Kidney epithelial cell (primary cell): ENCODE results near the gene CHCHD10. TPM values are rescaled to one million over a fixed set of nuclear protein-coding genes. Genes with fewer than 3 reads are reported as not detected.

Experiments used
- DNase-seq: peaks from one replicate; pipeline ENCODE4 v3.0.0-alpha.2; 2010; ENCODE audit warnings: low read depth
- H3K27me3 ChIP-seq: 2 replicates; pipeline ENCODE4 v1.6.0; 2011; ENCODE audit warnings: low read length; ENCODE audit not compliant: control insufficient read depth, insufficient read depth
- H3K36me3 ChIP-seq: 2 replicates; pipeline ENCODE4 v1.5.1; 2011; ENCODE audit warnings: low read length; ENCODE audit not compliant: control insufficient read depth, insufficient read depth
- H3K4me3 ChIP-seq: 2 replicates; pipeline ENCODE4 v1.5.1; 2011; ENCODE audit warnings: low read depth, mild to moderate bottlenecking, control low read depth, low read length
- CTCF ChIP-seq: IDR thresholded peaks from 2 replicates; pipeline ENCODE4 v1.5.1; 2011; ENCODE audit warnings: mild to moderate bottlenecking, moderate library complexity, low read length, control low read depth, inconsistent platforms; ENCODE audit not compliant: insufficient read depth, poor library complexity, severe bottlenecking
- total RNA-seq: library from RNA; depleted of rRNA; stranded (reverse); fragments of >200 nt; gene quantifications from 2 replicates; pipeline ENCODE4 v1.2.3, GENCODE V29; 2015

CHCHD10 gene
- total RNA-seq, 1 donor from 2014 or later = 13.5 TPM

DNA sequence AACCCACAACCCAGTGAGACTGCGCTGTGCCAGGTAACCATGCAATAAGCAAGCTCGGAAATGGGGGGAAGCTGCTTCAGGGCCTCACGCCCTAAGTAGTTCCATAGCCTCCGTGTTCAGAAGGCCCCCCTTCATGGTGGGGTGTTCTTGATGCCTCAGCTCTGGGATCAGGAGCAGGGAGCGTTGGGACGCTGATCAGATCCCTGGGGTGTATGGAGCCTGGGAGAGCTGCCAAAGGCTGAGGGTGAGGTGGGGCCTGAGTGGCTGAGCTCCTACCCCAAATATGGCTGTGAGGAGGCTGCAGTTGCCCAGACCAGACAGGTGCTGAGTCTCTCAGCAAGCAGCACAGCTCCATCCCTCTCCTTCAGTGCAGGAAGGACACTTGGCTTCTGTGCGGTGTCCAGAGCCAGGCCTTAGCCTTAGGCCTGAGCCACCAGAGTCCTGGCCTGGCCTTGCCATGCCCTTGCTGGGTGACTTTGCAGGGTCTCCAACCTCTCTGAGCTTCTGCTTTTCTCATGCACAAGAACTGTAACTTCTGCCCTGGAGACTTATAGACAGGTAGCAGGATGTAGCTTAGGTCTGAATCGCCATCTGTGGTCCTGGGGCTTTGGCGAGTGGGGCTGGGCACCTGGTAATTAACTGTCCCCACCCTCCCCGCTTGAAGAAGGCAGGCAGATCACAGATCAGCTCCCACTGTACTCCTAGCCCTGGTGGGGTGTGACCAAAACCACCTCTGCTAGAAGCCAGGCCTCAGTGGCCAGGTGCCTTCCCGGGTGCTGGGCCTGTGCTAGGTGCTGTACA, 10.2 kb upstream of the CHCHD10 start:
- no peak for DNase-seq
- Histone ChIP-seq H3K27me3 (no peaks in the 10 kb centered on the region), H3K4me3 (no peak overlapping the region), H3K36me3 (no peaks in the 10 kb centered on the region)
- TF ChIP-seq CTCF = no peak

DNA sequence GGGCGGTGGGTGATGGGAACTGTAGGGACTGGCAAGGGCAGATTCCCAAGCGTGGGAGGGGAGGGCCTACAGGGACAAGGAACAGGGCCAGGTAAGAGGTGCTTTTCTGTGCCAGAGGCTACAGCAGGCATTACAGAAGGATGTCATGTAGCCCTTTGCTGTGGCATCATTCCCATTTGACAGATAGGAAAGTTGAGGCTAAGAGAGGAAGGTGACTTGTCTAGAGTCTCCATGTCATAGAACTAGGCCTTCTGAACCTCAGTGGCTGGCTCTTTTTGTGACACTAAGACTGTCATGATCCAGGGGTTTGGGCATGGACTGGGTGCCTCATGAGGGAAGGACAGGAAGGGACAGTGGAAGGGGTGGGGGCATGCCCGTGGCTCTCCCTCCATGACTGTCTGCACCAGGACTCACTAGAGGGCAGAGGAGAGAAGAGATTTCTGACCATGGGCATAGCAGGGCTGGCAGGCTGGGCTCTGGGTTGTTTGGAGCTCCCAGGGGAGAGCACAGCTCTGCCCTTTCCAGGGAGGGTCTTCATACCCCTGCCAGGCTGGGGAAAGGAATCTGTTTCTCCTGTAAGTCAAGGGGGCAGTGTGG, 8.1 kb upstream of the CHCHD10 start:
- Histone ChIP-seq H3K4me3 (no peak overlapping the region), H3K27me3 (no peaks in the 10 kb centered on the region), H3K36me3 (no peaks in the 10 kb centered on the region)
- DNase-seq = no peak
- TF ChIP-seq CTCF = no peak

- no peak for DNase-seq
- H3K4me3 ChIP-seq = no peak overlapping the region
- no peaks in the 10 kb centered on the region for H3K36me3 ChIP-seq
- no peak for TF ChIP-seq CTCF
- H3K27me3 ChIP-seq = no peaks in the 10 kb centered on the region
Measured at GRCh38 chr22:23774922-23775436, 7.2 kb upstream of the CHCHD10 start.

DNA sequence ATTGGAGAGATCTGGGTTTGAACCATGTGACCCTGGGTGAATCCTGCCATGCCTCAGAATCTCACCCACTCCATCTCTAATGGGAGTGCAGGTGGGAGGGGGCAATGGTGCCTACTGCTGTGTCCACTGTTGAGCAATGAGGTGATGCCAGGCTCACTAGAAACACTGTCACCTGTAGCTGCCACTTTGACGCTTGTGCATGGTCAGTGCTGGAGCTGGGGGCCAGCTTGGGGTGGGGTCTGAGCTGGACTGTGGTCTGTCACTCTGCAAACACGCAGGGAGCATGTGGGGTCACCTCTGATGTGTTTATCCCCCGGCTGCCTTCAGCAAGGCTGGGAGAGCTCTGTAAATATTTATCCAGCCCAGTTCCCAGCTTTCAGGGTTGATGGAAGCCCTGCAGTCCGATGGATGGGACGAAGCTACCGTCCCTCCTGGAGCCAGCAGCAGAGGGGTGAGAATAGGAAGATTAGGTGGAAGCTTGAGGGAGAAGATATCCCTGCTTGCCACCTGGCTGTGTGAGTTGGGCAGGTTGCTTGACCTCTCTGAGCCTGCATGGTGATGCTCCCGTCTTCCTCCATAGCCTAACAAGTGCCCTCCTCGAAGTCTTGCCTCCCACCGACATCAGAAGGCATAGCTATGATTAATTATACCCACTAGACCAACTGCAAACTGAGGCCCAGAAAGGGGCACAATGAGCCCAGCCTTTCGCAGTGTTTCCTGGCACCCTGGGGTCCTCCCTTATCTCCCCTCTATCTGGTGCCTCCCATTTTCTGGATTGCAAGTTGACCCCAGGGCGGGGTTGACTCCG, 6.5 kb upstream of the CHCHD10 start:
- no peak for DNase-seq
- Histone ChIP-seq H3K27me3 (no peaks in the 10 kb centered on the region), H3K4me3 (no peak overlapping the region), H3K36me3 (no peaks in the 10 kb centered on the region)
- TF ChIP-seq CTCF = no peak

- Histone ChIP-seq H3K27me3 (no peaks in the 10 kb centered on the region), H3K4me3 (no peak overlapping the region), H3K36me3 (no peaks in the 10 kb centered on the region)
- DNase-seq = no peak
- no peak for TF ChIP-seq CTCF
Measured at GRCh38 chr22:23773483-23774113, 5.8 kb upstream of the CHCHD10 start.
